Prostate gland (tissue), 2 donors: ENCODE results near the gene AFAP1.

Experiments used
- POLR2A ChIP-seq: fragments of 450-650 bp; IDR thresholded peaks from one replicate; pipeline ENCODE4 v1.6.1; 2016; ENCODE audit warnings: antibody characterized with exemption, mild to moderate bottlenecking
- POLR2AphosphoS5 ChIP-seq: sonication (generic); formaldehyde crosslinking; IDR thresholded peaks from one replicate; pipeline ENCODE4 v1.6.1; 2017; ENCODE audit warnings: antibody characterized with exemption
- TF ChIP-seq, protein P1 (sequence below), 4 experiments: fragments of 200-600 bp in 2 of 4; fragments of 450-650 bp in 2 of 4; sonication (generic) in 2 of 4; IDR thresholded peaks; 1 replicate in 3 of 4; 2 replicates in 1 of 4; pipeline ENCODE4 v1.5.1; 2016 to 2019; ENCODE audit warnings: antibody characterized with exemption in 4 of 4, mild to moderate bottlenecking in 2 of 4, moderate library complexity in 2 of 4

GRCh38 chr4:7985072-7985471 lies 45.4 kb upstream of the AFAP1 start:
- TF ChIP-seq POLR2AphosphoS5, result no peak
- TF ChIP-seq, protein P1, sequence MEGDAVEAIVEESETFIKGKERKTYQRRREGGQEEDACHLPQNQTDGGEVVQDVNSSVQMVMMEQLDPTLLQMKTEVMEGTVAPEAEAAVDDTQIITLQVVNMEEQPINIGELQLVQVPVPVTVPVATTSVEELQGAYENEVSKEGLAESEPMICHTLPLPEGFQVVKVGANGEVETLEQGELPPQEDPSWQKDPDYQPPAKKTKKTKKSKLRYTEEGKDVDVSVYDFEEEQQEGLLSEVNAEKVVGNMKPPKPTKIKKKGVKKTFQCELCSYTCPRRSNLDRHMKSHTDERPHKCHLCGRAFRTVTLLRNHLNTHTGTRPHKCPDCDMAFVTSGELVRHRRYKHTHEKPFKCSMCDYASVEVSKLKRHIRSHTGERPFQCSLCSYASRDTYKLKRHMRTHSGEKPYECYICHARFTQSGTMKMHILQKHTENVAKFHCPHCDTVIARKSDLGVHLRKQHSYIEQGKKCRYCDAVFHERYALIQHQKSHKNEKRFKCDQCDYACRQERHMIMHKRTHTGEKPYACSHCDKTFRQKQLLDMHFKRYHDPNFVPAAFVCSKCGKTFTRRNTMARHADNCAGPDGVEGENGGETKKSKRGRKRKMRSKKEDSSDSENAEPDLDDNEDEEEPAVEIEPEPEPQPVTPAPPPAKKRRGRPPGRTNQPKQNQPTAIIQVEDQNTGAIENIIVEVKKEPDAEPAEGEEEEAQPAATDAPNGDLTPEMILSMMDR (IDR thresholded peaks at IDR 0.05), result no peak
- no peak for TF ChIP-seq POLR2A
